Breast epithelium (tissue), 4 donors: ENCODE measurements around the gene NEUROD4. TPM values are rescaled to one million over a fixed set of nuclear protein-coding genes. Genes with fewer than 3 reads are reported as not detected.

ENCODE experiments used
- DNase-seq, 2 donors: peaks; one replicate each; pipeline ENCODE4 v3.0.0-alpha.2; 2019; ENCODE audit warnings: low spot score in 2 of 2
- H3K27ac ChIP-seq, 2 donors: fragments of 200-600 bp; sonication (generic) in 1 of 2; one replicate each; pipeline ENCODE4 v1.5.1; 2016 to 2019; ENCODE audit warnings: mild to moderate bottlenecking in 1 of 2
- H3K27me3 ChIP-seq, 2 donors: fragments of 200-600 bp; sonication (generic) in 1 of 2; one replicate each; pipeline versions ENCODE4 v1.5.1 to v1.6.0; 2017 to 2019; ENCODE audit warnings: control low read depth in 1 of 2, mild to moderate bottlenecking in 1 of 2
- H3K36me3 ChIP-seq: fragments of 200-600 bp; one replicate; pipeline ENCODE4 v1.5.1; 2019
- H3K4me1 ChIP-seq, 2 donors: fragments of 200-600 bp; sonication (generic); one replicate each; pipeline ENCODE4 v1.5.1; 2016 to 2019; ENCODE audit warnings: control low read depth in 1 of 2
- H3K4me3 ChIP-seq, 3 donors: fragments of 200-600 bp; sonication (generic); 1 replicate in 2 of 3; 2 replicates in 1 of 3; pipeline ENCODE4 v1.5.1; 2016 to 2019; ENCODE audit warnings: mild to moderate bottlenecking in 3 of 3, moderate library complexity in 2 of 3
- H3K9me3 ChIP-seq, 2 donors: fragments of 200-600 bp; sonication (generic) in 1 of 2; one replicate each; pipeline ENCODE4 v1.5.1; 2016 to 2019; ENCODE audit warnings: control low read depth in 1 of 2
- POLR2A ChIP-seq: fragments of 450-650 bp; IDR thresholded peaks from one replicate; pipeline ENCODE4 v1.6.1; 2016; ENCODE audit warnings: antibody characterized with exemption, mild to moderate bottlenecking, moderate library complexity
- POLR2AphosphoS5 ChIP-seq, 3 donors: sonication (generic); formaldehyde crosslinking; IDR thresholded peaks; one replicate each; pipeline ENCODE4 v1.6.1; 2017; ENCODE audit warnings: antibody characterized with exemption in 3 of 3
- intact Hi-C: fragments of 100-400 bp; cut with DNase I; formaldehyde crosslinking; loops from one replicate; pipeline ENCODE4 v1.15.1; 2023; ENCODE audit warnings: low total_unique reads
- total RNA-seq, 3 donors: library from RNA; depleted of rRNA; stranded (reverse); fragments of >200 nt; gene quantifications; one replicate each; pipeline ENCODE4 v1.1.0, GENCODE V29; 2016
- TF ChIP-seq, protein P1 (sequence below), 3 donors: fragments of 450-650 bp; IDR thresholded peaks; one replicate each; pipeline ENCODE4 v1.5.1; 2016 to 2017; ENCODE audit warnings: antibody characterized with exemption in 3 of 3, mild to moderate bottlenecking in 3 of 3, moderate library complexity in 3 of 3

Gene NEUROD4, protein sequence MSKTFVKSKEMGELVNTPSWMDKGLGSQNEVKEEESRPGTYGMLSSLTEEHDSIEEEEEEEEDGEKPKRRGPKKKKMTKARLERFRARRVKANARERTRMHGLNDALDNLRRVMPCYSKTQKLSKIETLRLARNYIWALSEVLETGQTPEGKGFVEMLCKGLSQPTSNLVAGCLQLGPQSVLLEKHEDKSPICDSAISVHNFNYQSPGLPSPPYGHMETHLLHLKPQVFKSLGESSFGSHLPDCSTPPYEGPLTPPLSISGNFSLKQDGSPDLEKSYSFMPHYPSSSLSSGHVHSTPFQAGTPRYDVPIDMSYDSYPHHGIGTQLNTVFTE
- not detected for total RNA-seq

DNA sequence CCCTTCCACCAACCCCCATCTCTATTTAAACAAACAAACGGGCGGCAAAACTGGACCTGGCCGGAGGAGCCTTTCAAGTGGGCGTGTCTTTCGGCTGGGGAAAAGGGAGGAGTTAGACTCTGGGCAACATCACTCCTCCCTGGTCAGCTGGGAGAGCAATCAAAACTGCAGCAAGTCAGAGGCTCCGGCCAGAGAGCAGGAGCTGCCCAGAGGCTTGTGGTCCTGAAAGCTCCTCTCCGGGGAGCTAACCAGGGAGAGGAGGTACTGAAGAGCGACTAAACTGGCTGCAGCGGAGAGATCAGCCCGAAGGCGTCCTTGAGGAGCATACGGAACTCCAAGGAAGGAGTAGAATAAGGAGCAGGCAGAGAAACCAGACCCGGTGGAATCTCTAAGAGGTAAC lies at the start of gene NEUROD4:
Gene NEUROD4, plus strand, starts transcription at position 191 of the 400 bp plus-strand sequence. CDS start 6,466 bp downstream, outside the sequence.
- no peak within 1 kb of the TSS for H3K4me3 ChIP-seq
- no peaks in the 10 kb centered on the region for H3K9me3 ChIP-seq
- intact Hi-C loops: no loop called here
- H3K27ac ChIP-seq: no peak within 1 kb of the TSS
- no peaks in the 10 kb centered on the region for H3K4me1 ChIP-seq
- TF ChIP-seq, protein P1, sequence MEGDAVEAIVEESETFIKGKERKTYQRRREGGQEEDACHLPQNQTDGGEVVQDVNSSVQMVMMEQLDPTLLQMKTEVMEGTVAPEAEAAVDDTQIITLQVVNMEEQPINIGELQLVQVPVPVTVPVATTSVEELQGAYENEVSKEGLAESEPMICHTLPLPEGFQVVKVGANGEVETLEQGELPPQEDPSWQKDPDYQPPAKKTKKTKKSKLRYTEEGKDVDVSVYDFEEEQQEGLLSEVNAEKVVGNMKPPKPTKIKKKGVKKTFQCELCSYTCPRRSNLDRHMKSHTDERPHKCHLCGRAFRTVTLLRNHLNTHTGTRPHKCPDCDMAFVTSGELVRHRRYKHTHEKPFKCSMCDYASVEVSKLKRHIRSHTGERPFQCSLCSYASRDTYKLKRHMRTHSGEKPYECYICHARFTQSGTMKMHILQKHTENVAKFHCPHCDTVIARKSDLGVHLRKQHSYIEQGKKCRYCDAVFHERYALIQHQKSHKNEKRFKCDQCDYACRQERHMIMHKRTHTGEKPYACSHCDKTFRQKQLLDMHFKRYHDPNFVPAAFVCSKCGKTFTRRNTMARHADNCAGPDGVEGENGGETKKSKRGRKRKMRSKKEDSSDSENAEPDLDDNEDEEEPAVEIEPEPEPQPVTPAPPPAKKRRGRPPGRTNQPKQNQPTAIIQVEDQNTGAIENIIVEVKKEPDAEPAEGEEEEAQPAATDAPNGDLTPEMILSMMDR (IDR thresholded peaks at IDR 0.05): no peak
- TF ChIP-seq POLR2A: no peak
- no peaks in the 10 kb centered on the region for H3K36me3 ChIP-seq
- DNase-seq: no peak
- H3K27me3 ChIP-seq: peaks cover 0 to 43% of the 10 kb centered on the region in 2 donors

DNA sequence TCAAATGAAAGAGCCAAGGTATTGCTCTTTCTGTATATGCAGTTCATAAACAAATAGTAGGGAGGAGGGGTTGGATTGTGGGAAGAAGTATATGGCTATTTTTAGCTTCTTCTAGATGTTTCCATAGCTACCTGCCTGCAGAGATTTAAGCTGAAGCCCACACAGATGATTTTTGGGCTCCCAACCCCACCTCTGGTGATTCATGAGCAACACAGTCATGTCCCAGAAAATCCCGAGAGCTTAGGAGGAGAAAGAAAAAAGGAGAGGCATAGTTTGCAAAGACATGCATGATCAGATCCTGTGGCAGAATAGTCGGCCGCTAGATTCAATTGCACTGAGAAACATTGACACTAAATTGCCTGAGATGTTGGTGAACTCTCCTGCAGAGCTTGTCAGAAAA lies 49.0 kb upstream of the NEUROD4 start:
- no peak overlapping the region for H3K27ac ChIP-seq
- no peaks in the 10 kb centered on the region for H3K36me3 ChIP-seq
- TF ChIP-seq, protein P1 (IDR thresholded peaks at IDR 0.05): no peak
- TF ChIP-seq POLR2AphosphoS5 (IDR thresholded peaks at IDR 0.05) (no peak), POLR2A (no peak)
- H3K4me1 ChIP-seq: no peaks in the 10 kb centered on the region
- no peaks in the 10 kb centered on the region for H3K9me3 ChIP-seq
- DNase-seq: no peak
- no peak overlapping the region for H3K4me3 ChIP-seq
- no peaks in the 10 kb centered on the region for H3K27me3 ChIP-seq
- intact Hi-C loops: no loop called here

DNA sequence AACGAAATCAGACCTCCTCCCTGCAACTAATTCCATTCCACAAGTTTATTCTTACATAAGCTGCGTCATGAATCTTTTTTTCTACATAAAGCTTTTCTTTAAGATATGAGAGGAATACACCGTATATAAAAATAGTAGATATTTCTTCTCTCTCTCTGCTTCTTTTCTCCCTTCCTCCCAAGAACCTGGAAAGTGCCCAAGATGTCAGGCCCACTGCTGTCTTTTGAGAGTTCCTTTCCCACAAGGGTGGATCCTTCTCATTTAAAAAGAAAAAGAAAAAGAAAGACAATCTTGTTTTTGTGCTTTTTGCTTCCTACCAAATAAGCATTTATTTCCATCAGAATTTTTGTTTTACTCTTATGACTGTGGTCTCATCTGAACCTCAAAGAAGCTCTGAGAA lies 46.2 kb upstream of the NEUROD4 start:
- intact Hi-C loops: no loop called here
- Histone ChIP-seq H3K4me1 (no peaks in the 10 kb centered on the region), H3K27me3 (no peaks in the 10 kb centered on the region), H3K4me3 (no peak overlapping the region), H3K27ac (no peak overlapping the region), H3K9me3 (no peaks in the 10 kb centered on the region), H3K36me3 (no peaks in the 10 kb centered on the region)
- TF ChIP-seq, protein P1 (IDR thresholded peaks at IDR 0.05): no peak
- TF ChIP-seq POLR2A (no peak), POLR2AphosphoS5 (IDR thresholded peaks at IDR 0.05) (no peak)
- DNase-seq: no peak

DNA sequence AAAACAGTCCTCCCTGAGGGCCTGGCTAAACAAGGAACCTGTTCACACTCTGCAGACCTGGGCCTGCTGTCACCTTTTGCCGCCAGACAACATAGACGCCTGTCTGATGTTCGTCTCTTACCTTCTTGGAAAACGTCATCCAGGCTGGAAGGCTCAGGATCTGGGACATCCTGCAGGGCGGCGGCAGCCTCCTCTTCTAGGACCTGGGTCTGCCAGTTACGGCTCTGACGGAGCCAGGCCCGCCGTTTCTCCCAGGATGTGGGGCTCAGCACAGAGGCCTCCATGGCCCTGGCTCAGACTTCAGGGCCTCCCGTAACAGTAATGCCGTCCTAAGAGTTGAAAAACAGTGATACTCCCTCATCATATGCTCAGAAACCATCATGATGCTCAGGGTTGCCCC lies 45.5 kb upstream of the NEUROD4 start:
- Histone ChIP-seq H3K36me3 (no peaks in the 10 kb centered on the region), H3K4me1 (no peaks in the 10 kb centered on the region), H3K27ac (no peak overlapping the region), H3K27me3 (no peaks in the 10 kb centered on the region), H3K4me3 (no peak overlapping the region), H3K9me3 (no peaks in the 10 kb centered on the region)
- intact Hi-C loops: no loop called here
- no peak for TF ChIP-seq POLR2A
- no peak for TF ChIP-seq POLR2AphosphoS5 (IDR thresholded peaks at IDR 0.05)
- TF ChIP-seq, protein P1 (IDR thresholded peaks at IDR 0.05): no peak
- no peak for DNase-seq

DNA sequence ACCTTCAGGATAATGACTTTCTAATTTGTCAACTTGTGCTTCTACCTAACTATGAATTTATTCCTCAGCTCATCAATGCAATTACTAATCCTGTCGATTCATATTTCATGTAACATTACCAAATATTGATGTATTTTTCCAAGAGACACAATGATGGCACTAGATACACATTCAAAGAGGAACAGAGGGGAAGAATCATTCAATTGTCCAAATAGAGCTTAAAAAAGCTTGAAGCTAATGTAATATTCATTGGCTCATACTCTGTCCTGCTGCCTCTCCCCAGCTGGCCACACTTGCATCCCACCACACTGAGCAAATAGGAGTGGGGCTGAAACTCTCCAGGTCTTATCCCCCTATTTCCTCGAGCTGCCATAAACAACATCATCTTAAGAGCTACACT lies 44.5 kb upstream of the NEUROD4 start:
- H3K27ac ChIP-seq: no peak overlapping the region
- no peak for DNase-seq
- no peaks in the 10 kb centered on the region for H3K9me3 ChIP-seq
- no peaks in the 10 kb centered on the region for H3K36me3 ChIP-seq
- no peaks in the 10 kb centered on the region for H3K27me3 ChIP-seq
- TF ChIP-seq POLR2AphosphoS5 (IDR thresholded peaks at IDR 0.05): no peak
- TF ChIP-seq, protein P1 (IDR thresholded peaks at IDR 0.05): no peak
- TF ChIP-seq POLR2A: no peak
- intact Hi-C loops: no loop called here
- H3K4me1 ChIP-seq: no peaks in the 10 kb centered on the region
- no peak overlapping the region for H3K4me3 ChIP-seq
